GM19372 (cell line): ENCODE measurements around the gene SPSB4.

Experiments
- ATAC-seq: cut with Tn5 transposase; IDR thresholded peaks from one replicate; pipeline ENCODE4 v1.9.1; 2021; ENCODE audit warnings: mild to moderate bottlenecking, low read depth, moderate library complexity; ENCODE audit not compliant: unreplicated experiment

Gene SPSB4

GRCh38 chr3:141193066-141193830 lies 142.1 kb downstream of the SPSB4 start:
- no peak for ATAC-seq
